H9 (cell line): ENCODE results near the gene ITPK1. TPM values are rescaled to one million over a fixed set of nuclear protein-coding genes. Genes with fewer than 3 reads are reported as not detected.
"Not testable (repeated sequence)": the region's sequence is repeated elsewhere in the genome, so short reads cannot be mapped to it uniquely, and the experiment has no call there.

Experiments used
- DNase-seq: peaks from one replicate; pipeline ENCODE4 v3.0.0-alpha.2; 2017
- H2AFZ ChIP-seq: one replicate; pipeline ENCODE4 v1.6.1; 2013; ENCODE audit warnings: mild to moderate bottlenecking, low read length, control low read depth, moderate library complexity
- H2AK5ac ChIP-seq: 2 replicates; pipeline ENCODE4 v1.6.1; 2013; ENCODE audit warnings: low read length, control low read depth, mixed read lengths; ENCODE audit not compliant: insufficient read length
- H2BK120ac ChIP-seq: one replicate; pipeline ENCODE4 v1.6.1; 2013; ENCODE audit warnings: low read depth, mild to moderate bottlenecking, low read length, control low read depth, inconsistent platforms; ENCODE audit not compliant: poor library complexity, severe bottlenecking
- H2BK12ac ChIP-seq: 2 replicates; pipeline ENCODE4 v1.6.1; 2013; ENCODE audit warnings: low read length, control low read depth, mixed read lengths, low read depth; ENCODE audit not compliant: insufficient read length
- H2BK15ac ChIP-seq: 2 replicates; pipeline ENCODE4 v1.6.1; 2013; ENCODE audit warnings: low read depth, low read length, control low read depth
- H2BK20ac ChIP-seq: one replicate; pipeline ENCODE4 v1.6.1; 2013; ENCODE audit warnings: low read depth, mild to moderate bottlenecking, low read length, control low read depth, inconsistent platforms; ENCODE audit not compliant: poor library complexity, severe bottlenecking
- H2BK5ac ChIP-seq: 2 replicates; pipeline ENCODE4 v1.6.1; 2013; ENCODE audit warnings: low read length, control low read depth, mixed read lengths; ENCODE audit not compliant: insufficient read length
- H3K14ac ChIP-seq: 2 replicates; pipeline ENCODE4 v1.6.1; 2013; ENCODE audit warnings: low read length, control low read depth; ENCODE audit not compliant: insufficient read depth
- H3K18ac ChIP-seq: 2 replicates; pipeline ENCODE4 v1.6.1; 2013; ENCODE audit warnings: low read depth, mild to moderate bottlenecking, mixed read lengths, low read length, control low read depth; ENCODE audit not compliant: insufficient read length
- H3K23ac ChIP-seq: 2 replicates; pipeline ENCODE4 v1.6.1; 2013; ENCODE audit warnings: low read length, control low read depth, mixed read lengths, low read depth; ENCODE audit not compliant: insufficient read length
- H3K23me2 ChIP-seq: 2 replicates; pipeline ENCODE4 v1.6.1; 2013; ENCODE audit warnings: low read depth, mild to moderate bottlenecking, mixed read lengths, low read length, control low read depth; ENCODE audit not compliant: insufficient read length, poor library complexity, severe bottlenecking
- H3K27ac ChIP-seq: 2 replicates; pipeline ENCODE4 v1.5.1; 2013; ENCODE audit warnings: low read length, control low read depth, mixed read lengths, low read depth; ENCODE audit not compliant: insufficient read length
- H3K27me3 ChIP-seq: 2 replicates; pipeline ENCODE4 v1.6.1; 2013; ENCODE audit warnings: low read length, control low read depth, inconsistent platforms; ENCODE audit not compliant: insufficient read depth
- H3K4ac ChIP-seq: 2 replicates; pipeline ENCODE4 v1.6.1; 2013; ENCODE audit warnings: low read depth, mild to moderate bottlenecking, control low read depth, inconsistent platforms, low read length, moderate library complexity
- H3K4me1 ChIP-seq: 2 replicates; pipeline ENCODE4 v1.6.1; 2013; ENCODE audit warnings: low read length, control low read depth, inconsistent platforms; ENCODE audit not compliant: insufficient read depth
- H3K4me2 ChIP-seq: 2 replicates; pipeline ENCODE4 v1.6.1; 2013; ENCODE audit warnings: low read length, control low read depth, mixed read lengths; ENCODE audit not compliant: insufficient read length, insufficient read depth
- H3K56ac ChIP-seq: 2 replicates; pipeline ENCODE4 v1.6.1; 2013; ENCODE audit warnings: low read depth, mild to moderate bottlenecking, mixed read lengths, low read length, control low read depth; ENCODE audit not compliant: insufficient read length
- H3K79me1 ChIP-seq: 2 replicates; pipeline ENCODE4 v1.6.1; 2013; ENCODE audit warnings: low read depth, mild to moderate bottlenecking, moderate library complexity, low read length, control low read depth, inconsistent platforms; ENCODE audit not compliant: insufficient read depth, poor library complexity, severe bottlenecking
- H3K79me2 ChIP-seq: 2 replicates; pipeline ENCODE4 v1.6.1; 2013; ENCODE audit warnings: low read length, control low read depth, inconsistent platforms; ENCODE audit not compliant: insufficient read depth
- H3K9ac ChIP-seq: 2 replicates; pipeline ENCODE4 v1.6.1; 2013; ENCODE audit warnings: low read length, control low read depth, mixed read lengths; ENCODE audit not compliant: insufficient read length; ENCODE audit errors: extremely low read depth
- H3K9me3 ChIP-seq: one replicate; pipeline ENCODE4 v1.6.1; 2013; ENCODE audit warnings: low read depth, low read length, inconsistent platforms; ENCODE audit not compliant: control insufficient read depth
- H3T11ph ChIP-seq: one replicate; pipeline ENCODE4 v1.6.1; 2013; ENCODE audit warnings: mild to moderate bottlenecking, low read length, control low read depth, inconsistent platforms
- H4K20me1 ChIP-seq: one replicate; pipeline ENCODE4 v1.6.1; 2013; ENCODE audit not compliant: control insufficient read depth, insufficient read length, insufficient read depth
- H4K5ac ChIP-seq: 2 replicates; pipeline ENCODE4 v1.6.1; 2013; ENCODE audit warnings: low read depth, mild to moderate bottlenecking, mixed read lengths, low read length, control low read depth; ENCODE audit not compliant: insufficient read length
- H4K8ac ChIP-seq: replicated peaks from 2 replicates; pipeline ENCODE4 v1.6.1; 2013; ENCODE audit warnings: low read length, control low read depth, mixed read lengths, low read depth; ENCODE audit not compliant: insufficient read length
- H4K91ac ChIP-seq: 2 replicates; pipeline ENCODE4 v1.6.1; 2013; ENCODE audit warnings: low read depth, mild to moderate bottlenecking, moderate library complexity, mixed read lengths, low read length, control low read depth; ENCODE audit not compliant: insufficient read length
- H3K27ac Mint-ChIP-seq, 3 experiments: 2 replicates in 2 of 3; 3 replicates in 1 of 3; pipeline ENCODE4 v1.8.0; 2020 to 2021; ENCODE audit warnings: mixed read lengths in 3 of 3, mild to moderate bottlenecking in 1 of 3, moderate library complexity in 1 of 3
- H3K27me3 Mint-ChIP-seq: 2 replicates; pipeline ENCODE4 v1.8.0; 2021; ENCODE audit warnings: low read depth, mild to moderate bottlenecking, moderate library complexity, mixed read lengths
- H3K36me3 Mint-ChIP-seq, 3 experiments: 2 replicates in 2 of 3; 3 replicates in 1 of 3; pipeline ENCODE4 v1.8.0; 2020 to 2021; ENCODE audit warnings: low read depth in 3 of 3, mixed read lengths in 3 of 3; ENCODE audit not compliant: insufficient read depth in 1 of 3
- H3K4me1 Mint-ChIP-seq, 2 experiments: 2 replicates each; pipeline ENCODE4 v1.8.0; 2020; ENCODE audit warnings: mixed read lengths in 2 of 2
- H3K4me3 Mint-ChIP-seq, 2 experiments: 2 replicates in 1 of 2; 3 replicates in 1 of 2; pipeline ENCODE4 v1.8.0; 2020 to 2021; ENCODE audit warnings: mild to moderate bottlenecking in 2 of 2, mixed read lengths in 2 of 2, moderate library complexity in 1 of 2
- H3K9me3 Mint-ChIP-seq, 2 experiments: 2 replicates in 1 of 2; 3 replicates in 1 of 2; pipeline ENCODE4 v1.8.0; 2020; ENCODE audit warnings: mild to moderate bottlenecking in 2 of 2, mixed read lengths in 2 of 2, moderate library complexity in 1 of 2
- WGBS: extraction: QIAGEN DNeasy Blood & Tissue Kit; methylation state at CpG from one replicate; pipeline ENCODE4 v1.1.7; 2013; ENCODE audit warnings: missing lambda C conversion rate, low lambda C conversion rate, mixed read lengths; ENCODE audit not compliant: insufficient read length; ENCODE audit errors: extremely low coverage; 5-methylcytosine and 5-hydroxymethylcytosine counted together
- total RNA-seq: library from RNA; stranded (reverse); gene quantifications from 2 replicates; pipeline ENCODE4 v1.2.1, GENCODE V29; 2021
- TF ChIP-seq, protein P1 (sequence below): fragments of 200-600 bp; sonication (generic); conservative IDR thresholded peaks from 3 replicates; pipeline ENCODE4 v1.8.0; 2021; ENCODE audit warnings: antibody characterized with exemption, mild to moderate bottlenecking

Gene ITPK1
- total RNA-seq, 1 experiment from 2014 or later: 92.7 TPM

DNA sequence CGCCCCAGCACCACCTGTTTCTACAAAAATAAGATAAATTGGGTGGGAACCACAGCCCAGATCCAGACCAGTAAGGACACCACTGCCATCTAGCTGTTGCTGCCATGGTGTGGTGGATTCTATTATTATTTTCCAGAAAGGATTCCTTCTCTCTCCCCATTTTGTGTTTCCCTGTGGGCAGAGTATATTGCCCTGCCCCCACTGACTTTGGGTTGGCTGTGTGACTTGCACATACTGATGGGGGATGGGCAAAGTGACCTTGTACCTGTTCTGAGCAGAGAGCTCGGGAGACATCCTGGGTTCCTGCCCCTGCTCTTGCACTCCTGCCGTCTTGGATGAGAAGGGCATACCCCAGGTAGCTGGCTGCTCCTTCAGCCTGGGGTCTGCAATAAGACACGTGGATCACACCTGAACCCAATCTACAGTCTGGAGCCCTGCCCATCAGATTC lies 44.7 kb upstream of the ITPK1 start:
- no peak overlapping the region for H2BK20ac ChIP-seq
- DNase-seq: peak; percentile 54

DNA sequence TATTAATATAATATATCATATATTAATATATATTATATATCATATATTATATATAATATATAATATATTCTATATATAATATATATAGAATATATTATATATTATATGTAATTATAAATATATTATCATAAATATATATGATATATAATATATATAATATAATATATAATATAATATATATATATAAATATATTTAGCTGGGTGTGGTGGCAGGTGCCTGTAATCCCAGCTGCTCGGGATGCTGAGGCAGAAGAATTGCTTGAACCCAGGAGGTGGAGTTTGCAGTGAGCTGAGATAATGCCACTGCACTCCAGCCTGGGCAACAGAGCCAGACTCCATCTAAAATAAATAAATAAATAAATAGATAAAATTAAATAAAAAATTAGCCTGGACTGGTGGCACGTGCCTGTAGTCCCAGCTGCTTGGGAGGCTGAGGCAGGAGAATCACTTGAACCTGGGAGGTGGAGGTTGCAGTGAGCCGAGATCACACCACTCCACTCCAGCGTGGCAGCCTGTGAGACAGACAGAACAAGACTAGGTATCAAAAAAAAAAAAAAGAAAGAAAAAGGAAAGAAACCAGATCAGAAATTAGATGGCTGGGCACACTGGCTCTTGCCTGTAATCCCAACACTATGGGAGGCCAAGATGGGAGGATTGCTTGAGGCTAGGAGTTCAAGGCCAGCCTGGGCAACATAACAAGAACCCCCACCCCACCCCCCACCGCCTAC lies 44.1 kb upstream of the ITPK1 start:
- not testable (repeated sequence) for H3K36me3 Mint-ChIP-seq, H3K27me3 Mint-ChIP-seq, H3K23me2 ChIP-seq, H2BK120ac ChIP-seq, H3K4me1 Mint-ChIP-seq, H3K18ac ChIP-seq, H3K27ac Mint-ChIP-seq, H2BK15ac ChIP-seq, H2AFZ ChIP-seq, H3K27ac ChIP-seq, H3K79me1 ChIP-seq, DNase-seq, H4K20me1 ChIP-seq, H3K9ac ChIP-seq, H2BK12ac ChIP-seq, H3K4me2 ChIP-seq, H2BK20ac ChIP-seq, H3K27me3 ChIP-seq, H3K79me2 ChIP-seq, H3K4me1 ChIP-seq, H3K23ac ChIP-seq, H3K14ac ChIP-seq, H3K9me3 ChIP-seq, H3T11ph ChIP-seq, H4K8ac ChIP-seq, H3K4ac ChIP-seq, H4K91ac ChIP-seq, H3K9me3 Mint-ChIP-seq, H3K56ac ChIP-seq, H3K4me3 Mint-ChIP-seq, H2AK5ac ChIP-seq, H2BK5ac ChIP-seq, H4K5ac ChIP-seq
- WGBS: no CpG with 5 or more reads among the region's 5 CpGs

More for the DNA sequence above, 44.7 kb upstream of the ITPK1 start:
- no CpG with 5 or more reads among the region's 4 CpGs for WGBS
- Mint-ChIP-seq H3K9me3 (no peaks in the 10 kb centered on the region), H3K27ac (peak overlapping the region in 1 of 3 experiments; percentile 49; a peak in 1 of 7 replicates), H3K4me1 (peaks cover 3 to 6% of the 10 kb centered on the region in 2 experiments), H3K27me3 (no peaks in the 10 kb centered on the region; the same call in 1 of the 2 replicates), H3K36me3 (no peaks in the 10 kb centered on the region; a peak in 1 of 7 replicates), H3K4me3 (no peak overlapping the region; a peak in 1 of 5 replicates)
- Histone ChIP-seq H4K5ac (no peak overlapping the region), H3K27me3 (no peaks in the 10 kb centered on the region), H3K56ac (no peak overlapping the region), H2AFZ (no peak overlapping the region), H3K23ac (no peak overlapping the region), H4K91ac (no peak overlapping the region), H3K4ac (no peak overlapping the region), H3K18ac (no peak overlapping the region), H3K4me2 (no peak overlapping the region), H3K23me2 (no peaks in the 10 kb centered on the region), H3K79me1 (no peaks in the 10 kb centered on the region), H3K79me2 (no peaks in the 10 kb centered on the region), H3K27ac (no peak overlapping the region), H2BK12ac (no peak overlapping the region), H3K14ac (no peak overlapping the region), H4K20me1 (no peaks in the 10 kb centered on the region), H2AK5ac (no peak overlapping the region), H4K8ac (no peak overlapping the region), H2BK5ac (no peak overlapping the region), H3K9me3 (no peaks in the 10 kb centered on the region), H2BK120ac (no peak overlapping the region), H3K9ac (no peak overlapping the region), H2BK15ac (no peak overlapping the region), H3T11ph (no peak overlapping the region), H3K4me1 (no peaks in the 10 kb centered on the region)
- TF ChIP-seq, protein P1, sequence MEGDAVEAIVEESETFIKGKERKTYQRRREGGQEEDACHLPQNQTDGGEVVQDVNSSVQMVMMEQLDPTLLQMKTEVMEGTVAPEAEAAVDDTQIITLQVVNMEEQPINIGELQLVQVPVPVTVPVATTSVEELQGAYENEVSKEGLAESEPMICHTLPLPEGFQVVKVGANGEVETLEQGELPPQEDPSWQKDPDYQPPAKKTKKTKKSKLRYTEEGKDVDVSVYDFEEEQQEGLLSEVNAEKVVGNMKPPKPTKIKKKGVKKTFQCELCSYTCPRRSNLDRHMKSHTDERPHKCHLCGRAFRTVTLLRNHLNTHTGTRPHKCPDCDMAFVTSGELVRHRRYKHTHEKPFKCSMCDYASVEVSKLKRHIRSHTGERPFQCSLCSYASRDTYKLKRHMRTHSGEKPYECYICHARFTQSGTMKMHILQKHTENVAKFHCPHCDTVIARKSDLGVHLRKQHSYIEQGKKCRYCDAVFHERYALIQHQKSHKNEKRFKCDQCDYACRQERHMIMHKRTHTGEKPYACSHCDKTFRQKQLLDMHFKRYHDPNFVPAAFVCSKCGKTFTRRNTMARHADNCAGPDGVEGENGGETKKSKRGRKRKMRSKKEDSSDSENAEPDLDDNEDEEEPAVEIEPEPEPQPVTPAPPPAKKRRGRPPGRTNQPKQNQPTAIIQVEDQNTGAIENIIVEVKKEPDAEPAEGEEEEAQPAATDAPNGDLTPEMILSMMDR: peak; percentile 59; the same call in 2 of the 3 replicates
